Brain pericyte (primary cell): ENCODE measurements around the gene WSCD1.

Source experiments
- DNase-seq: peaks from one replicate; pipeline ENCODE4 v3.0.0-alpha.2; 2012; ENCODE audit warnings: low read depth, low spot score

WSCD1 gene

GRCh38 chr17:6160232-6160555 is 90.0 kb downstream of the WSCD1 start:
- no peak for DNase-seq

GRCh38 chr17:6160911-6161855 is 91.0 kb downstream of the WSCD1 start:
- DNase-seq, result no peak

- no peak for DNase-seq
These were observed 92.0 kb downstream of the WSCD1 start for GRCh38 chr17:6162216-6162615.

GRCh38 chr17:6162892-6163291 is 92.7 kb downstream of the WSCD1 start:
- no peak for DNase-seq

- DNase-seq, result no peak
These were observed 93.6 kb downstream of the WSCD1 start for GRCh38 chr17:6163612-6164333.

- DNase-seq, result no peak
These were observed 94.8 kb downstream of the WSCD1 start for GRCh38 chr17:6164996-6165395.

- no peak for DNase-seq
These were observed 95.6 kb downstream of the WSCD1 start for GRCh38 chr17:6165806-6166205.

- DNase-seq, result no peak
These were observed 96.5 kb downstream of the WSCD1 start for GRCh38 chr17:6166492-6167179.

GRCh38 chr17:6168296-6168695 is 98.1 kb downstream of the WSCD1 start:
- no peak for DNase-seq

GRCh38 chr17:6170349-6170748 is 100.2 kb downstream of the WSCD1 start:
- no peak for DNase-seq

GRCh38 chr17:6172642-6173330 is 102.6 kb downstream of the WSCD1 start:
- no peak for DNase-seq

GRCh38 chr17:6173653-6174052 is 103.5 kb downstream of the WSCD1 start:
- DNase-seq, result no peak
